Duodenal mucosa (tissue), 2 donors: ENCODE measurements around the gene SCART1.
"Not testable (repeated sequence)": the region's sequence is repeated elsewhere in the genome, so short reads cannot be mapped to it uniquely, and the experiment has no call there.

ENCODE experiments used
- H3K27ac ChIP-seq: one replicate; pipeline ENCODE4 v1.7.0; 2013; ENCODE audit warnings: low read depth, low read length
- H3K27me3 ChIP-seq, 2 donors: one replicate each; pipeline ENCODE4 v1.7.0; 2013; ENCODE audit warnings: low read length in 2 of 2, control low read depth in 1 of 2; ENCODE audit not compliant: insufficient read depth in 2 of 2, control insufficient read depth in 1 of 2
- H3K36me3 ChIP-seq, 2 donors: one replicate each; pipeline ENCODE4 v1.7.0; 2013; ENCODE audit warnings: low read length in 2 of 2, control low read depth in 1 of 2; ENCODE audit not compliant: insufficient read depth in 2 of 2, control insufficient read depth in 1 of 2
- H3K4me1 ChIP-seq, 2 donors: one replicate each; pipeline ENCODE4 v1.7.0; 2013; ENCODE audit warnings: low read length in 2 of 2, control low read depth in 1 of 2; ENCODE audit not compliant: insufficient read depth in 2 of 2, control insufficient read depth in 1 of 2
- H3K4me3 ChIP-seq, 2 donors: one replicate each; pipeline ENCODE4 v1.7.0; 2013; ENCODE audit warnings: low read length in 2 of 2, low read depth in 1 of 2
- H3K9ac ChIP-seq, 2 donors: one replicate each; pipeline ENCODE4 v1.7.0; 2013; ENCODE audit warnings: low read length in 2 of 2, low read depth in 1 of 2
- H3K9me3 ChIP-seq, 2 donors: one replicate each; pipeline ENCODE4 v1.7.0; 2013; ENCODE audit warnings: low read length in 2 of 2, control low read depth in 1 of 2; ENCODE audit not compliant: control insufficient read depth in 1 of 2

Gene SCART1

DNA sequence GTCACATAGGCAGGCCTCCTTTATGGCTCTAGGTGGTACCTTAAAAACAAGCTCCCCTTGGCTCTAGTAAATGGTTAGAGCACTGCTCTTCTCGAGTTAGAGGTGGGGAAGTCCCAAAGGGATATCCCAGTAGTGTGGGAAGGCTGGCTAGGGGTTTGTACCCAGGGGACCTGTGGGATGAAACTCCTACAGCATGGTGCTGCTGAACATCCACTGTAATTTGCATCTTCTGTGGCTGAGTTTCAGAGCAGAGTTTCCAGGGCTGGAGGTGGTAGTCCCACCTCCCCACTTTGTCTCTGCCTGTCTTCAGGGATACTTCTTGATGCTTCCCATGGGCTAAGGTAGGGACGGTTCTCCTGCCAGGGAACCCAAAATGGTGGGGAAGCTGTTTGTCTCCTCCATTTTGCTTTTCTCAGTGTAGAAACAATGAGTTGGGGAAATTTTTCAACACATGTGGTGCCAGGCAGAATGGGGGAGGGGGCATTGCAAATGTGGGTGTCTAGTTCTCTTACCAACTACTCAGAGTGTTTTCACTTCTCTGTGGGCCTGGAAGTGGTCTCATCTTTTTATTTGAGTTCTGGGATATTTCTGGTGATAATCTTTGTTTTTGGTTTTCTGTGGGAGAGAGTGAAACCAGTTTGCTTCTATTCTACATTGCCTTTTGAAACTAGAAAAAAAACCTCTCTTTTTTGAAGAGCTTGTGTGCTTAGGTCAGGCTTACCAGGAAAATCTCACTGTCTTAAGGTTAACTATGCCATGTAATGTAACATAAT is 36.3 kb downstream of the SCART1 start:
- no peaks in the 10 kb centered on the region for H3K4me1 ChIP-seq
- H3K9me3 ChIP-seq: peaks cover 13 to 23% of the 10 kb centered on the region in 2 donors
- H3K4me3 ChIP-seq: no peak overlapping the region

GRCh38 chr10:133493562-133493961 is 39.8 kb downstream of the SCART1 start:
- not testable (repeated sequence) for H3K4me1 ChIP-seq, H3K9ac ChIP-seq, H3K36me3 ChIP-seq, H3K9me3 ChIP-seq, H3K27ac ChIP-seq, H3K4me3 ChIP-seq, H3K27me3 ChIP-seq

More for the DNA sequence above, 36.3 kb downstream of the SCART1 start:
- H3K36me3 ChIP-seq: no peaks in the 10 kb centered on the region
- no peak overlapping the region for H3K27ac ChIP-seq
- H3K27me3 ChIP-seq: no peaks in the 10 kb centered on the region
- H3K9ac ChIP-seq: no peak overlapping the region

DNA sequence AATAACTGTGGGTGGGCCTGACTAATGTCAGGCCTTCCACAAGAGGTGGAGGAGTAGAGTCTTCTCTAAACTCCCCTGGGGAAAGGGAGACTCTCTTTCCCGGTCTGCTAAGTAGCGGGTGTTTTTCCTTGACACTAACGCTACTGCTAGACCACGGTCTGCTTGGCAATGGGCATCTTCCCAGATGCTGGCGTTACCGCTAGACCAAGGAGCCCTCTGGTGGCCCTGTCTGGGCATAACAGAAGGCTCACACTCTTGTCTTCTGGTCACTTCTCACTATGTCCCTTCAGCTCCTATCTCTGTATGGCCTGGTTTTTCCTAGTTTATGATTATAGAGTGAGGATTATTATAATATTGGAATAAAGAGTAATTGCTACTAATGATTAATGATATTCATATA is 43.6 kb downstream of the SCART1 start:
- H3K9ac ChIP-seq, H3K4me1 ChIP-seq, H3K4me3 ChIP-seq, H3K36me3 ChIP-seq, H3K27ac ChIP-seq, H3K27me3 ChIP-seq, H3K9me3 ChIP-seq: not testable (repeated sequence)

DNA sequence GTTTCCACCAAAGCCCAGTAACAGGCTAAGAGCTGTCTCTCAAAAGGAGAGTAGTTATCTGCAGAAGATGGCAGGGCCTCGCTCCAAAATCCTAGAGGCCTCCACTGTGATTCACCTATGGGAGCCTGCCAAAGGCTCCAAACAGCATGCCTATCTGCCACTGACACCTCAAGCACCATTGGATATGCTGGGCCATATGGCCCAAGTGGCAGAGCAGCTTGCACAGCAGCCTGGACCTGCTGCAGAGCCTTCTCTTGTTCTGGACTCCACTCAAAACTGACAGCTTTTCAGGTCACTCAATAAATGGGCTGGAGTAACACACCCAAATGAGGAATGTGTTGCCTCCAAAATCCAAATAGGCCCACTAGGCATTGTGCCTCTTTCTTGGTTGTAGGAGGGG is 45.4 kb downstream of the SCART1 start:
- not testable (repeated sequence) for H3K36me3 ChIP-seq, H3K9me3 ChIP-seq, H3K27me3 ChIP-seq, H3K4me3 ChIP-seq, H3K4me1 ChIP-seq, H3K27ac ChIP-seq, H3K9ac ChIP-seq

DNA sequence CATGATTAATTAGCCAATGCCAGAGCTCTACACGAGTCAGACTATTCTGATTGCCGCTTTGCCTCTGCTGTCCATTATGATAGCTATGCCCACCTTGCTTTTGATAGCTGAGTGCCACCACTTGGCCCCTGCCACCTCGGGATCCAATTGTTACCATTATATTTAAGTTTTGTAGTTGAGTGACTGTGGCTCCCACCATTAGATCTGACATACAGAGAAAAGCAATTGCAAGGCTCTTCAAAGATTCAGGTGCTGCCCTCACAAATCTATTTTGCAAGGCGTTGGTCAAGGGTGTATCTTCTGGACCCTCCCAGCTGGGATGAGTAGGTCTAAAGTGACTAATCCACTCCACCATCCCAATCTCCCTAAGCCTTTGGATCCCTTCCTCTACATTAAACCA is 47.2 kb downstream of the SCART1 start:
- H3K27ac ChIP-seq, H3K4me1 ChIP-seq, H3K27me3 ChIP-seq, H3K36me3 ChIP-seq, H3K4me3 ChIP-seq, H3K9ac ChIP-seq, H3K9me3 ChIP-seq: not testable (repeated sequence)

DNA sequence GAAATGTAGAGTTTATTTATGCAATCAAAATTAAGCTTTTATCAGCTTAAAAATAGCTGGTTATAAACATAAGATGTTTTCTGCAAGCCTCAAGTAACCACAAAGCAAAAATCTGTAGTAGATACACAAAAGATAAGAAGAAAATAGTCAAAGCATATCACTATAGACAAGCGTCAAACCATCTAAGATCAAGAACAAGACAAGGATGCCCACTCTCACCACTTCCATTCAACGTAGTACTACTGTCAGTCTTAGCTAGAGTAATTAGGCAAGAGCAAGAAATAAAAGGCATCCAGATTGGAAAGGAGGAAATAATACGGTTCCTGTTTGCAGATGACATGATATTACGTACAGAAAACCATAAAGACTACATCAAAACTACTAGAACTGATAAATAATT is 56.0 kb downstream of the SCART1 start:
- H3K9me3 ChIP-seq: no peaks in the 10 kb centered on the region

GRCh38 chr10:133511408-133511807 is 57.7 kb downstream of the SCART1 start:
- no peak overlapping the region for H3K9ac ChIP-seq
- no peaks in the 10 kb centered on the region for H3K27me3 ChIP-seq
- no peak overlapping the region for H3K4me3 ChIP-seq
- no peaks in the 10 kb centered on the region for H3K36me3 ChIP-seq
- H3K4me1 ChIP-seq: no peaks in the 10 kb centered on the region
- no peak overlapping the region for H3K27ac ChIP-seq
- no peaks in the 10 kb centered on the region for H3K9me3 ChIP-seq

More for the DNA sequence above, 56.0 kb downstream of the SCART1 start:
- Histone ChIP-seq H3K27me3 (no peaks in the 10 kb centered on the region), H3K27ac (no peak overlapping the region), H3K4me3 (no peak overlapping the region), H3K36me3 (no peaks in the 10 kb centered on the region), H3K4me1 (no peaks in the 10 kb centered on the region), H3K9ac (no peak overlapping the region)

DNA sequence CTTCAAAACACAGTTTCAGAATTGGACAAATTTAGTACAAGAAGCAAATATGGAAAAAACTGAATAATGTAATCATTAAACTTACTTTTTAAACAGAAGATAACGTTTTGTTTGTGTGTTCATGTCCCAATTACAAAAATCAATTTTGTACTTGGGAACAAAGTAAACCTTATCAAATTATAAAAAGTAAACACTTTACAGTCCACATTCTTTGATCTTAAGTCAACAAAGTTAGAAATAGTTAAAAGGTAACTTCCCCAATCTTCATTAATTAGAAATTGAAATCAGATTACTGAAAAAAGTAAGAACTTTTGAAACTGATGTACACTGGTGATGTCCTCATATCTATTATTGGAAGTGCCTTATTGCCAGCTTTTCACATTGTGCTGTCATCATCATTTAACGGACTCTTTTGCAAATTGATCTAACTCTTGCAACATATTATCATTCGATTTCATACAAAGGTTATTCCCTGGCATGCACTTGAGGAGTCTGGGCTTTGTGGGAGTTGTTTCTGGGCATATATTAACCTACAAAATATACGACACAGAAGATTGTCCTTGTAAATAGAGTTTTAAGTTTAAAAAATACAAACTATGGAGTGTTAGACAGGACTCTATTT is 58.3 kb downstream of the SCART1 start:
- Histone ChIP-seq H3K36me3 (no peaks in the 10 kb centered on the region), H3K4me3 (no peak overlapping the region), H3K4me1 (no peaks in the 10 kb centered on the region), H3K27ac (no peak overlapping the region), H3K9me3 (no peaks in the 10 kb centered on the region), H3K27me3 (no peaks in the 10 kb centered on the region), H3K9ac (no peak overlapping the region)

GRCh38 chr10:133515471-133515870 is 61.7 kb downstream of the SCART1 start:
- Histone ChIP-seq H3K27me3 (no peaks in the 10 kb centered on the region), H3K4me3 (no peak overlapping the region), H3K9me3 (no peaks in the 10 kb centered on the region), H3K36me3 (no peaks in the 10 kb centered on the region), H3K4me1 (peaks cover 4 to 6% of the 10 kb centered on the region in 2 donors), H3K27ac (no peak overlapping the region), H3K9ac (no peak overlapping the region)

GRCh38 chr10:133516057-133516456 is 62.3 kb downstream of the SCART1 start:
- peaks cover 4 to 11% of the 10 kb centered on the region in 2 donors for H3K4me1 ChIP-seq
- H3K27me3 ChIP-seq: no peaks in the 10 kb centered on the region
- H3K36me3 ChIP-seq: no peaks in the 10 kb centered on the region
- no peak overlapping the region for H3K4me3 ChIP-seq
- H3K27ac ChIP-seq: no peak overlapping the region
- H3K9ac ChIP-seq: no peak overlapping the region
- no peaks in the 10 kb centered on the region for H3K9me3 ChIP-seq
